GM08714 (cell line): Measurements from ENCODE around the gene REC114.
"Not testable (repeated sequence)": the region's sequence is repeated elsewhere in the genome, so short reads cannot be mapped to it uniquely, and the experiment has no call there.

ENCODE experiments used
- H3K4me3 ChIP-seq: fragments of 200-500 bp; sonication (Bioruptor generic); 2 replicates; pipeline ENCODE4 v1.5.1; 2014; ENCODE audit warnings: mild to moderate bottlenecking, low read length, inconsistent platforms
- ZNF274 ChIP-seq: IDR thresholded peaks from 2 replicates; pipeline ENCODE4 v1.6.1; 2012; ENCODE audit warnings: mild to moderate bottlenecking, low read depth, low read length

The REC114 gene

GRCh38 chr15:73538123-73538522 is 95.2 kb downstream of the REC114 start:
- TF ChIP-seq ZNF274: no peak
- H3K4me3 ChIP-seq: no peak overlapping the region

- no peak for TF ChIP-seq ZNF274
- H3K4me3 ChIP-seq: no peak overlapping the region
Measured at GRCh38 chr15:73538563-73539211, 95.7 kb downstream of the REC114 start.

- no peak for TF ChIP-seq ZNF274
Measured at GRCh38 chr15:73539212-73540128, 96.5 kb downstream of the REC114 start.

GRCh38 chr15:73540161-73540560 is 97.2 kb downstream of the REC114 start:
- H3K4me3 ChIP-seq: no peak overlapping the region
- TF ChIP-seq ZNF274: no peak

More at GRCh38 chr15:73539212-73540128, 96.5 kb downstream of the REC114 start:
- no peak overlapping the region for H3K4me3 ChIP-seq

GRCh38 chr15:73541479-73541878 is 98.5 kb downstream of the REC114 start:
- H3K4me3 ChIP-seq: no peak overlapping the region
- no peak for TF ChIP-seq ZNF274

GRCh38 chr15:73548925-73549324 is 106.0 kb downstream of the REC114 start:
- H3K4me3 ChIP-seq: not testable (repeated sequence)

GRCh38 chr15:73550190-73550589 is 107.2 kb downstream of the REC114 start:
- TF ChIP-seq ZNF274: no peak
- no peak overlapping the region for H3K4me3 ChIP-seq

- no peak overlapping the region for H3K4me3 ChIP-seq
- TF ChIP-seq ZNF274: no peak
Measured at GRCh38 chr15:73555080-73555479, 112.1 kb downstream of the REC114 start.

- H3K4me3 ChIP-seq: no peak overlapping the region
- no peak for TF ChIP-seq ZNF274
Measured at GRCh38 chr15:73558529-73558928, 115.6 kb downstream of the REC114 start.

GRCh38 chr15:73560501-73561117 is 117.6 kb downstream of the REC114 start:
- TF ChIP-seq ZNF274: no peak
- no peak overlapping the region for H3K4me3 ChIP-seq

- no peak for TF ChIP-seq ZNF274
Measured at GRCh38 chr15:73564255-73564654, 121.3 kb downstream of the REC114 start.

GRCh38 chr15:73567020-73567419 is 124.1 kb downstream of the REC114 start:
- TF ChIP-seq ZNF274: no peak

More at GRCh38 chr15:73564255-73564654, 121.3 kb downstream of the REC114 start:
- H3K4me3 ChIP-seq: no peak overlapping the region

GRCh38 chr15:73568564-73569280 is 125.8 kb downstream of the REC114 start:
- TF ChIP-seq ZNF274: no peak
- no peak overlapping the region for H3K4me3 ChIP-seq

More at GRCh38 chr15:73567020-73567419, 124.1 kb downstream of the REC114 start:
- H3K4me3 ChIP-seq: no peak overlapping the region

- no peak overlapping the region for H3K4me3 ChIP-seq
- TF ChIP-seq ZNF274: no peak
Measured at GRCh38 chr15:73569361-73569760, 126.4 kb downstream of the REC114 start.
